OCI-M2 (cell line): ENCODE data around the gene EPHA4.
"Not testable (repeated sequence)": the region's sequence is repeated elsewhere in the genome, so short reads cannot be mapped to it uniquely, and the experiment has no call there.

ENCODE experiments used
- DNase-seq: peaks from one replicate; lab custom pipeline; 2025; ENCODE audit not compliant: unreplicated experiment; lab: John Stamatoyannopoulos, UW

The EPHA4 gene

GRCh38 chr2:221541131-221541735, 30.9 kb downstream of the EPHA4 start:
- no peak for DNase-seq

- DNase-seq: no peak
Observed at GRCh38 chr2:221539246-221539645, 32.9 kb downstream of the EPHA4 start.

GRCh38 chr2:221535824-221536223, 36.3 kb downstream of the EPHA4 start:
- DNase-seq: no peak

- no peak for DNase-seq
Observed at GRCh38 chr2:221533299-221533698, 38.8 kb downstream of the EPHA4 start.

- DNase-seq: no peak
Observed at GRCh38 chr2:221532641-221533040, 39.5 kb downstream of the EPHA4 start.

GRCh38 chr2:221530653-221531037, 41.5 kb downstream of the EPHA4 start:
- no peak for DNase-seq

- no peak for DNase-seq
Observed at GRCh38 chr2:221529943-221530652, 42.0 kb downstream of the EPHA4 start.

GRCh38 chr2:221529177-221529942, 42.7 kb downstream of the EPHA4 start:
- no peak for DNase-seq

GRCh38 chr2:221527776-221528309, 44.3 kb downstream of the EPHA4 start:
- DNase-seq: no peak

- DNase-seq: no peak
Observed at GRCh38 chr2:221524158-221524557, 47.9 kb downstream of the EPHA4 start.

GRCh38 chr2:221521233-221521845, 50.8 kb downstream of the EPHA4 start:
- no peak for DNase-seq

GRCh38 chr2:221518935-221519625, 53.0 kb downstream of the EPHA4 start:
- DNase-seq: no peak

GRCh38 chr2:221518201-221518934, 53.7 kb downstream of the EPHA4 start:
- DNase-seq: no peak

GRCh38 chr2:221517696-221518151, 54.4 kb downstream of the EPHA4 start:
- no peak for DNase-seq

- DNase-seq: no peak
Observed at GRCh38 chr2:221517146-221517695, 54.9 kb downstream of the EPHA4 start.

GRCh38 chr2:221515864-221516263, 56.2 kb downstream of the EPHA4 start:
- DNase-seq: no peak

- DNase-seq: no peak
Observed at GRCh38 chr2:221514305-221515040, 57.6 kb downstream of the EPHA4 start.

GRCh38 chr2:221513232-221513631, 58.9 kb downstream of the EPHA4 start:
- DNase-seq: no peak

GRCh38 chr2:221511325-221511724, 60.8 kb downstream of the EPHA4 start:
- not testable (repeated sequence) for DNase-seq
